ENCODE results near the gene SLC10A6.

The SLC10A6 gene

GRCh38 chr4:86893136-86893535 is 44.0 kb upstream of the SLC10A6 start:
- Histone ChIP-seq H3K27ac (no peak overlapping the region), H3K27me3 (replicated peaks) (no peaks in the 10 kb centered on the region), H3K36me3 (replicated peaks) (no peaks in the 10 kb centered on the region), H3K4me3 (ENCODE audit: low read depth, low read length) (no peak overlapping the region)
- TF ChIP-seq CTCF (IDR thresholded peaks at IDR 0.05; ENCODE audit: low read depth, low read length, missing control alignments): no peak
- DNase-seq: no peak
- in situ Hi-C loops (cut with HindIII; ENCODE audit: low pct_ligation_motif_present, low sequenced_read_pairs): no loop called here

DNA sequence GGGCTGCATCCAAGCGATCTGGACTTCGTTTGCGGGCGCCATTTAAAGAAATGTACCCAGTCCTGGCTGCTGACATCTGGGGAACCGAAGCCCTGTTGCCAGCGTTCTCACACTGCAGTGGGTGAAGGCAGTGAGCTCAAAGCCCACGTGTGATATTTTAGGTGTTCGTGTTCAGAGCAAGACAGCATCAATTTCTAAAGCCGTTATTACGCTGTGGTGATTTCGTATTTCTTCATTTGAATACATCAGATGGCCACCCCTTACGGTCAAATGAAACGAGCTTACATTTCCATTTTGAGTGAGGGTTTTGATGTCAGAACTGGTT is 43.4 kb upstream of the SLC10A6 start:
- no peak overlapping the region for H3K27ac ChIP-seq
- H3K4me3 ChIP-seq (ENCODE audit: low read depth, low read length): peak overlapping the region; percentile 73
- no peak for DNase-seq
- H3K27me3 ChIP-seq (replicated peaks): no peaks in the 10 kb centered on the region
- in situ Hi-C loops (cut with HindIII; ENCODE audit: low pct_ligation_motif_present, low sequenced_read_pairs): no loop called here
- no peaks in the 10 kb centered on the region for H3K36me3 ChIP-seq (replicated peaks)
- TF ChIP-seq CTCF (IDR thresholded peaks at IDR 0.05; ENCODE audit: low read depth, low read length, missing control alignments): no peak

DNA sequence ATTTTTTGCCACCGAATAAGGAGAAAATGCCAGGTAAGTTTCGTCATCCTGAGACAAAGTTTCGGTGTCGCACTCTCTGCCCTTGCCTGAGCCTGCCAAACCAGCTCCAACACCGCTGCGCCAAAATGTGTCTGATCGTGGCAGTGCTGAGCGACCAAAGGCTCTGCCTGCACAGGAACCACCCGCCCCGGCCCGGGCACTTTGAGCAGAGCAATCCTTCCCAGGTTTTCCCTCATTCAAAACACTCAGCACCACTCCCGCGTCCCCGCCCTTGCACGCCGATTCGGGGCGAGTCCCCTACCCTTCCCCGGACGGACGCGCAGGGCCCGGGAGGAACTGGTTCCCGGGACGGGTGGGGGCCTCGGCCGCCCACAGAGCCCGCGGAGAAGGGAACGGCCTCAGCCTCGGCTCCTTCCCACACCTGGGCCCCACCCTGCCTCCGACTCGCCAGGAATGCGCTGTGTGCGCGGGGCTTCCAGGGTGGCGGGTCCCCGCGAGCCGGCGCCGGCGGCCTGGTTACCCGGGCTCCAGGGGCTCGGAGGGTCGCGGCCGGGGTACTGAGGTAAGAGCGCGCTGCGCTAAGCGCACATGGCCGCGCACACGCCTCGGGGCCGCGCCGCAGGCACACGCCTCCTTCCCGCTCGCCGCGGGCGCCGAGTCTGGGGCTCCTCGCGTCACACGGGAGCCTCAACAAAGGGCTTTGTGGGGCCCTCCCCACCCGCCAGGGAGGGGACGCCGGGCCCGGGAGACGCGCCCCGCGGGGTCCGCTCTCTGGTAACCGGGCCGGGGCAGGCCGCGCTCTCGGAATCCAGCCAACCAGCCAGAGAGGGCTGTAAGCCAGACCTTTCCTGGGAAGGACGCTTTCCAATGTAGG is 42.8 kb upstream of the SLC10A6 start, which contains the start of gene C4orf36:
TSS of gene C4orf36 (minus strand) at position 661 of the 874 bp plus-strand sequence. CDS start 902 bp downstream, outside the sequence.
- H3K27ac ChIP-seq: no peak within 1 kb of the TSS
- DNase-seq: peak; percentile 23

DNA sequence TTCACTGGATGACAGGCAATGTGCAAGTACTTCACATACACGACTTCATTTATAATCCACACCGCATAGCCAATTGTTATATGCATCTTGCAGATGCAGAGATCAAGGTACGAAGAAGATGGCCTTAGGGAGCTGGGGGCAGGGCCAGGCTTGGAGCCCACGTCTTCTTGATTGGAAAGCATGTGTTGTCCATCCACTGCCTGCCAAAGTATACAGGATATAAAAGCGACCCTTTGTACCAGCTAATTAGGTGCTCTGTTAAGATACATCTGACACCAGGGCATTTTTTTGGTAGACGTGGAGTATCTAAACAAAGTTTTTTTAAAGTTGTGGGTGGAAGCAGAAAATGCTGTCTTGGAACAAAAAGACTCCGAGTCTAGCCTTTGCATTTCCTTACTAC is 41.6 kb upstream of the SLC10A6 start:
- DNase-seq: no peak
- in situ Hi-C loops (cut with HindIII; ENCODE audit: low pct_ligation_motif_present, low sequenced_read_pairs): no loop called here
- no peaks in the 10 kb centered on the region for H3K27me3 ChIP-seq (replicated peaks)
- no peak overlapping the region for H3K4me3 ChIP-seq (ENCODE audit: low read depth, low read length)
- no peak for TF ChIP-seq CTCF (IDR thresholded peaks at IDR 0.05; ENCODE audit: low read depth, low read length, missing control alignments)
- H3K36me3 ChIP-seq (replicated peaks): no peaks in the 10 kb centered on the region
- H3K27ac ChIP-seq: no peak overlapping the region

More for the DNA sequence above, 42.8 kb upstream of the SLC10A6 start, which contains the start of gene C4orf36:
- no peaks in the 10 kb centered on the region for H3K36me3 ChIP-seq (replicated peaks)
- H3K4me3 ChIP-seq (ENCODE audit: low read depth, low read length): peak within 1 kb of the TSS; percentile 73
- peak; percentile 14 for TF ChIP-seq CTCF (IDR thresholded peaks at IDR 0.05; ENCODE audit: low read depth, low read length, missing control alignments)
- in situ Hi-C loops (cut with HindIII; ENCODE audit: low pct_ligation_motif_present, low sequenced_read_pairs): no loop called here
- no peaks in the 10 kb centered on the region for H3K27me3 ChIP-seq (replicated peaks)

DNA sequence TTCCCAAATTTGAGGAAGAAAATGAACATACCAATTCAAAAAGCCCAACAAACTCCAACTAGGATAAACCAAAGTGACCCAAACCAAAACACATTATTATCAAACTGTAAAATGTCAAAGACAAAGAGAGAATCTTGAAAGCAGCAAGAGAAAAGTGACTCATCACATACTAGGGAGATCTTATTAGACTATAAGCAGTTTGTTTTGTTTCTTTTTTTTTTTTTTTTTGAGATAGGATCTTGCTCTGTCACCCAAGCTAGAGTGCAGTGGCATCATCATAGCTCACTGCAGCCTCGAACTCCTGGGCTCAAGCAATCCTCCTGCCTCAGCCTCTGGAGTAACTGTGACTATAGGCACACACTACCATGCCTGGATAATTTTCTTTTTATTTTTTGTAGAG is 30.5 kb upstream of the SLC10A6 start:
- DNase-seq: no peak

More for the DNA sequence above, 30.5 kb upstream of the SLC10A6 start:
- Histone ChIP-seq H3K27me3 (replicated peaks) (no peaks in the 10 kb centered on the region), H3K27ac (no peak overlapping the region), H3K4me3 (ENCODE audit: low read depth, low read length) (no peak overlapping the region), H3K36me3 (replicated peaks) (no peaks in the 10 kb centered on the region)
- in situ Hi-C loops (cut with HindIII; ENCODE audit: low pct_ligation_motif_present, low sequenced_read_pairs): no loop called here
- TF ChIP-seq CTCF (IDR thresholded peaks at IDR 0.05; ENCODE audit: low read depth, low read length, missing control alignments): no peak
